Caco-2 (cell line): ENCODE results near the gene SBDS. TPM values are rescaled to one million over a fixed set of nuclear protein-coding genes. Genes with fewer than 3 reads are reported as not detected.
"Not testable (repeated sequence)": the region's sequence is repeated elsewhere in the genome, so short reads cannot be mapped to it uniquely, and the experiment has no call there.

Experiments used
- BruUV-seq: library from RNA; stranded (reverse); fragments of 400-500 nt; replicated peaks from 2 replicates; lab custom pipeline; 2021; lab: Mats Ljungman, UMichigan
- CTCF ChIA-PET: fragments of 300-600 bp; sonication (Branson Sonifier 250); formaldehyde crosslinking; loops from one replicate; lab custom pipeline; 2022; ENCODE audit warnings: antibody characterized with exemption; lab: Charles Lee
- POLR2A ChIA-PET: fragments of 300-600 bp; sonication (Branson Sonifier 250); formaldehyde crosslinking; loops from one replicate; lab custom pipeline; 2022; ENCODE audit warnings: antibody characterized with exemption; lab: Charles Lee
- DNase-seq, 2 experiments: peaks; one replicate each; pipeline versions ENCODE4 v3.0.0 to v3.0.0-alpha.2; 2020 to 2022
- H3K27me3 ChIP-seq: replicated peaks from 2 replicates; pipeline ENCODE4 v1.6.0; 2011; ENCODE audit warnings: low read length; ENCODE audit not compliant: control insufficient read depth, insufficient read depth
- H3K36me3 ChIP-seq: 2 replicates; pipeline ENCODE4 v1.5.1; 2011; ENCODE audit warnings: low read length; ENCODE audit not compliant: control insufficient read depth, insufficient read depth
- H3K4me1 ChIP-seq: fragments of 250-450 bp; sonication (Bioruptor Pico); 2 replicates; pipeline ENCODE4 v1.5.1; 2020; ENCODE audit warnings: mild to moderate bottlenecking
- H3K4me3 ChIP-seq: 2 replicates; pipeline ENCODE4 v1.5.1; 2011; ENCODE audit warnings: low read depth, mild to moderate bottlenecking, control low read depth, low read length
- H3K9me3 ChIP-seq: fragments of 250-450 bp; sonication (Bioruptor Pico); 2 replicates; pipeline ENCODE4 v1.5.1; 2020; ENCODE audit warnings: mild to moderate bottlenecking, moderate library complexity
- H3K27ac Mint-ChIP-seq: one replicate; pipeline ENCODE4 v1.8.0; 2022; ENCODE audit warnings: mixed read lengths; ENCODE audit not compliant: unreplicated experiment
- H3K27me3 Mint-ChIP-seq: one replicate; pipeline ENCODE4 v1.8.0; 2022; ENCODE audit warnings: mixed read lengths; ENCODE audit not compliant: insufficient read depth, unreplicated experiment
- H3K36me3 Mint-ChIP-seq: one replicate; pipeline ENCODE4 v1.8.0; 2022; ENCODE audit warnings: mild to moderate bottlenecking, mixed read lengths; ENCODE audit not compliant: insufficient read depth, unreplicated experiment
- H3K4me1 Mint-ChIP-seq: one replicate; pipeline ENCODE4 v1.8.0; 2022; ENCODE audit warnings: low read depth, mixed read lengths; ENCODE audit not compliant: unreplicated experiment
- H3K4me3 Mint-ChIP-seq: one replicate; pipeline ENCODE4 v1.8.0; 2022; ENCODE audit warnings: mild to moderate bottlenecking, moderate library complexity, mixed read lengths; ENCODE audit not compliant: unreplicated experiment
- H3K9me3 Mint-ChIP-seq: one replicate; pipeline ENCODE4 v1.8.0; 2022; ENCODE audit warnings: mixed read lengths; ENCODE audit not compliant: unreplicated experiment
- CTCF ChIP-seq, 2 experiments: fragments of 200-600 bp in 1 of 2; IDR thresholded peaks; 1 replicate in 1 of 2; 2 replicates in 1 of 2; pipeline versions ENCODE4 v1.5.1 to v1.8.0; 2011 to 2022; ENCODE audit warnings: antibody characterized with exemption in 1 of 2, control low read depth in 1 of 2, inconsistent platforms in 1 of 2, low read depth in 1 of 2, low read length in 1 of 2, mild to moderate bottlenecking in 1 of 2, moderate library complexity in 1 of 2; ENCODE audit not compliant: insufficient read depth in 1 of 2, severe bottlenecking in 1 of 2, unreplicated experiment in 1 of 2
- intact Hi-C: fragments of 100-400 bp; cut with micrococcal nuclease; formaldehyde crosslinking; loops from one replicate; pipeline ENCODE4 v1.10.0; 2022; ENCODE audit not compliant: unreplicated experiment
- total RNA-seq: library from RNA; stranded (reverse); gene quantifications from 2 replicates; pipeline ENCODE4 v1.2.3, GENCODE V29; 2022

The SBDS gene
- total RNA-seq, 1 experiment from 2014 or later: 130 TPM

GRCh38 chr7:66980336-66980735 lies 15.1 kb downstream of the SBDS start:
- POLR2A ChIA-PET, intact Hi-C loops: not testable (repeated sequence)

GRCh38 chr7:66979013-66979412 lies 16.4 kb downstream of the SBDS start:
- H3K27ac Mint-ChIP-seq, CTCF ChIA-PET, H3K4me3 ChIP-seq, H3K4me1 Mint-ChIP-seq, H3K27me3 ChIP-seq, H3K36me3 ChIP-seq, H3K4me3 Mint-ChIP-seq, DNase-seq, BruUV-seq, POLR2A ChIA-PET, H3K27me3 Mint-ChIP-seq, intact Hi-C loops: not testable (repeated sequence)
- H3K9me3 ChIP-seq: peaks cover 20% of the 10 kb centered on the region; the same call in 1 of the 2 replicates
- H3K36me3 Mint-ChIP-seq: peaks cover 24% of the 10 kb centered on the region
- H3K9me3 Mint-ChIP-seq: peaks cover 18% of the 10 kb centered on the region
- H3K4me1 ChIP-seq: peaks cover 14% of the 10 kb centered on the region; the same call in 1 of the 2 replicates

More at GRCh38 chr7:66980336-66980735, 15.1 kb downstream of the SBDS start:
- H3K9me3 Mint-ChIP-seq: peaks cover 18% of the 10 kb centered on the region
- peaks cover 14% of the 10 kb centered on the region for H3K36me3 Mint-ChIP-seq
- H3K27ac Mint-ChIP-seq, H3K4me1 ChIP-seq, H3K27me3 Mint-ChIP-seq, BruUV-seq, H3K4me3 Mint-ChIP-seq, H3K36me3 ChIP-seq, H3K4me3 ChIP-seq, H3K27me3 ChIP-seq, H3K4me1 Mint-ChIP-seq, CTCF ChIA-PET, DNase-seq: not testable (repeated sequence)
- H3K9me3 ChIP-seq: peaks cover 12% of the 10 kb centered on the region; the same call in 1 of the 2 replicates

- H3K4me1 Mint-ChIP-seq, CTCF ChIA-PET, POLR2A ChIA-PET, H3K27ac Mint-ChIP-seq, intact Hi-C loops, H3K27me3 ChIP-seq, H3K27me3 Mint-ChIP-seq, H3K36me3 ChIP-seq, BruUV-seq, DNase-seq, H3K4me3 ChIP-seq, H3K4me3 Mint-ChIP-seq: not testable (repeated sequence)
- peaks cover 17% of the 10 kb centered on the region for H3K4me1 ChIP-seq
- Mint-ChIP-seq H3K36me3 (peaks cover 28% of the 10 kb centered on the region), H3K9me3 (peaks cover 18% of the 10 kb centered on the region)
- peaks cover 20% of the 10 kb centered on the region; the same call in 1 of the 2 replicates for H3K9me3 ChIP-seq
Measured at GRCh38 chr7:66978312-66978711, 17.1 kb downstream of the SBDS start.

GRCh38 chr7:66974986-66975590 lies 20.3 kb downstream of the SBDS start:
- peaks cover 40% of the 10 kb centered on the region for H3K36me3 Mint-ChIP-seq
- peak overlapping the region; percentile 39 for H3K27ac Mint-ChIP-seq
- H3K4me1 ChIP-seq: peaks cover 44% of the 10 kb centered on the region
- peaks cover 26% of the 10 kb centered on the region for H3K4me1 Mint-ChIP-seq
- no peak for DNase-seq
- peaks cover 12% of the 10 kb centered on the region; the same call in 1 of the 2 replicates for H3K9me3 ChIP-seq
- no peak overlapping the region for H3K4me3 ChIP-seq
- ChIA-PET POLR2A (no interaction called here), CTCF (no interaction called here)
- H3K4me3 Mint-ChIP-seq: no peak overlapping the region
- intact Hi-C loops: no loop called here
- no TSS peak for BruUV-seq
- no peak for TF ChIP-seq CTCF (IDR thresholded peaks at IDR 0.05; ENCODE audit: insufficient read depth in 1 of 2, low read depth in 1 of 2, low read length in 1 of 2, severe bottlenecking in 1 of 2, unreplicated experiment in 1 of 2)
- no peaks in the 10 kb centered on the region for H3K27me3 ChIP-seq
- no peaks in the 10 kb centered on the region for H3K36me3 ChIP-seq
- H3K27me3 Mint-ChIP-seq: no peaks in the 10 kb centered on the region
- peaks cover 9% of the 10 kb centered on the region for H3K9me3 Mint-ChIP-seq
